B cell (primary cell): ENCODE measurements around the gene AKT1. TPM values are rescaled to one million over a fixed set of nuclear protein-coding genes. Genes with fewer than 3 reads are reported as not detected.

Source experiments
- ATAC-seq: fragments of 200-7000 bp; cut with Tn5 transposase; one replicate; pipeline ENCODE4 v1.10.0; 2021; ENCODE audit warnings: low read depth, mild to moderate bottlenecking, moderate number of reproducible peaks, moderate library complexity
- CTCF ChIA-PET: fragments of 350-600 bp; sonication (Branson Sonifier 250); formaldehyde crosslinking; loops from one replicate; lab custom pipeline; 2021; ENCODE audit warnings: antibody characterized with exemption, inconsistent platforms; lab: Charles Lee
- POLR2A ChIA-PET: fragments of 350-600 bp; sonication (Branson Sonifier 250); formaldehyde crosslinking; loops from one replicate; lab custom pipeline; 2021; ENCODE audit warnings: antibody characterized with exemption; lab: Charles Lee
- DNase-seq: peaks from one replicate; pipeline ENCODE4 v3.0.0; 2013
- H2AFZ ChIP-seq: 2 replicates; pipeline ENCODE4 v1.6.1; 2012; ENCODE audit warnings: mild to moderate bottlenecking, low read depth, low read length; ENCODE audit not compliant: insufficient read depth, poor library complexity, severe bottlenecking
- H3K27ac ChIP-seq, 2 donors: 1 replicate in 1 of 2; 2 replicates in 1 of 2; pipeline ENCODE4 v1.5.1; 2012 to 2013; ENCODE audit warnings: low read length in 2 of 2, mild to moderate bottlenecking in 2 of 2, moderate library complexity in 1 of 2
- H3K27me3 ChIP-seq, 4 experiments: fragments of 200-600 bp in 1 of 4; sonication (generic) in 1 of 4; replicated peaks in 1 of 4; 1 replicate in 2 of 4; 2 replicates in 2 of 4; pipeline versions ENCODE4 v1.6.1 to v1.7.0; 2013 to 2016; ENCODE audit warnings: low read length in 3 of 4, mild to moderate bottlenecking in 2 of 4, mixed read lengths in 1 of 4, moderate library complexity in 1 of 4; ENCODE audit not compliant: insufficient read depth in 4 of 4, control insufficient read depth in 3 of 4; ENCODE audit errors: control extremely low read depth in 1 of 4
- H3K36me3 ChIP-seq, 2 experiments: replicated peaks in 1 of 2; 1 replicate in 1 of 2; 2 replicates in 1 of 2; pipeline versions ENCODE4 v1.6.1 to v1.7.1; 2013; ENCODE audit warnings: low read length in 1 of 2; ENCODE audit not compliant: insufficient read depth in 2 of 2, control insufficient read depth in 1 of 2; ENCODE audit errors: control extremely low read depth in 1 of 2, extremely low read depth in 1 of 2
- H3K4me1 ChIP-seq, 2 donors: fragments of 200-600 bp in 1 of 2; sonication (generic) in 1 of 2; 1 replicate in 1 of 2; 2 replicates in 1 of 2; pipeline versions ENCODE4 v1.5.1 to v1.6.1; 2013 to 2017; ENCODE audit warnings: low read length in 2 of 2; ENCODE audit not compliant: control insufficient read depth in 2 of 2, insufficient read depth in 2 of 2
- H3K4me2 ChIP-seq: replicated peaks from 2 replicates; pipeline ENCODE3; 2012; ENCODE audit warnings: mild to moderate bottlenecking, low read depth, low read length; ENCODE audit not compliant: poor library complexity, severe bottlenecking
- H3K4me3 ChIP-seq, 5 experiments: fragments of 200-600 bp in 1 of 5; sonication (generic) in 1 of 5; 1 replicate in 3 of 5; 2 replicates in 2 of 5; pipeline versions ENCODE4 v1.5.1 to v1.7.0; 2011 to 2016; ENCODE audit warnings: low read length in 4 of 5, mild to moderate bottlenecking in 4 of 5, low read depth in 2 of 5, control low read depth in 1 of 5, moderate library complexity in 1 of 5; ENCODE audit not compliant: insufficient read depth in 1 of 5; ENCODE audit errors: control extremely low read depth in 1 of 5, extremely low read depth in 1 of 5
- H3K79me2 ChIP-seq: fragments of 200-600 bp; sonication (generic); one replicate; pipeline ENCODE4 v1.6.0; 2016; ENCODE audit warnings: low read length; ENCODE audit not compliant: control insufficient read depth, insufficient read depth
- H3K9ac ChIP-seq: fragments of 200-600 bp; sonication (generic); 2 replicates; pipeline ENCODE4 v1.6.1; 2017; ENCODE audit warnings: mild to moderate bottlenecking, low read length, moderate library complexity
- H3K9me3 ChIP-seq, 3 donors: one replicate each; pipeline versions ENCODE4 v1.6.1 to v1.7.1; 2013; ENCODE audit warnings: low read length in 2 of 3; ENCODE audit not compliant: control insufficient read depth in 2 of 3, insufficient read depth in 1 of 3; ENCODE audit errors: control extremely low read depth in 1 of 3
- H4K20me1 ChIP-seq: 2 replicates; pipeline ENCODE4 v1.6.0; 2012; ENCODE audit warnings: mild to moderate bottlenecking, low read length; ENCODE audit not compliant: insufficient read depth, control insufficient read depth, poor library complexity, severe bottlenecking
- H3K27ac Mint-ChIP-seq: one replicate; pipeline ENCODE4 v1.8.0; 2021; ENCODE audit warnings: mixed read lengths
- H3K27me3 Mint-ChIP-seq: one replicate; pipeline ENCODE4 v1.8.0; 2021; ENCODE audit warnings: mixed read lengths
- H3K4me1 Mint-ChIP-seq: one replicate; pipeline ENCODE4 v1.8.0; 2021; ENCODE audit warnings: mixed read lengths
- H3K4me3 Mint-ChIP-seq: one replicate; pipeline ENCODE4 v1.8.0; 2021; ENCODE audit warnings: mixed read lengths
- H3K9me3 Mint-ChIP-seq: one replicate; pipeline ENCODE4 v1.8.0; 2022; ENCODE audit warnings: mixed read lengths; ENCODE audit not compliant: insufficient read depth
- CTCF ChIP-seq: fragments of 200-600 bp; IDR thresholded peaks from one replicate; pipeline ENCODE4 v1.8.0; 2022; ENCODE audit warnings: antibody characterized with exemption, mild to moderate bottlenecking
- EZH2 ChIP-seq: IDR thresholded peaks from 2 replicates; pipeline ENCODE4 v1.6.1; 2012; ENCODE audit warnings: borderline replicate concordance, low read depth, mild to moderate bottlenecking, moderate library complexity, low read length; ENCODE audit not compliant: insufficient read depth, poor library complexity, severe bottlenecking
- WGBS: methylation state at CpG from one replicate; pipeline ENCODE4 v1.1.5; 2013; ENCODE audit warnings: missing lambda C conversion rate; ENCODE audit not compliant: insufficient coverage; 5-methylcytosine and 5-hydroxymethylcytosine counted together
- intact Hi-C: fragments of 100-400 bp; cut with micrococcal nuclease; formaldehyde crosslinking; loops from one replicate; pipeline ENCODE4 v1.10.0; 2022
- polyA plus RNA-seq: library from polyadenylated mRNA; depleted of rRNA; stranded (reverse); fragments of >200 nt; gene quantifications from 2 replicates; pipeline ENCODE4 v1.2.3, GENCODE V29; 2012
- total RNA-seq, 2 donors: library from RNA; stranded (reverse); fragments of 120-200 nt in 1 of 2; gene quantifications; 1 replicate in 1 of 2; 2 replicates in 1 of 2; pipeline versions ENCODE4 v1.2.3 to v1.2.4, GENCODE V29; 2013 to 2022

The AKT1 gene
- total and polyA plus RNA-seq, 2 donors (not counting 1 experiment from before 2014, with no cell fraction given): 71.1 to 90.1 TPM

DNA sequence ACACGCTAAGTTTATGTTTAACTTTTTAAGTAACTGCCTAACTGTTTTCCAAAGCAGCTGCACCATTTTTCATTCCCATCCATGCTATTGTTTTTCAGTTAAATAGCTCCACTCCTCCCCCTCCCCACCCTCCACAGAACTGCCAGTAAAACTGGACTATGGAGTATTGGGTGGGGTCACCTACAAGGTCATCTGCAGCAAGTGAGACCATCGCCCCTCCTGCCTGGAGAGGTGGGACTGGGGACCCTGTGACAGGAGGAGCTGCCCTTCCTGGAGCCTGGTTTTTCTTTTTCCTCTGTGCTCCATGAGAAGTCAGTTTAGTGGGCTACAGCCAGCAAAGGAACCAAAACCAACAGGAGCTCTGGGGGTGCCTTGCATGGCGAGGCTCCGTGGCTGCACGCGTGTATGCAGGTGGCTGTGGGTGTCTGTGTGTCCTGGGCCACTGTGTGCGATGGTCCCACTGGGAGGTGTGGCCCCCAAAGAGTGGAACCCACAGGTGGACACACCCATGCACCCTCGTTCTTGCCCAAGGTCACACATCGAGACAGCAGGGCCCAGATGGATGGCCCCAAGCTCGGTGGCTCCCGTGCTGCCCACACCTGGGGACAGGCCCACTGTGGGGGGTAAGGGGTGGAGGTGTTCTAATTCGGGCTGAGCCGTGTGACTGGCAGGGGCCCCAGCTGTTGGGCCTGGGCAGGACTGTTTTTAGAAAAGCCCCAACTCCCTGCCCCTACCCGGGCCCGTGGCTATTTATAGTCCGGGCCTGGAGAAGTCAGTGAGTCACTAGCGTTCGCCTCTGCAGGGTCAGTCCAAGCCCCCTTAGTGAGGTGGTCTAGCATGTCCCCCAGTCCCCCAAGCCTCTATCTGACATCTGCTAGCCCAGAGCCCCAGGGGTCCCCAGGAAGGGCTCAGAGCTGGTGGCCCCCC lies 73.8 kb downstream of the AKT1 start:
- Mint-ChIP-seq H3K27me3 (no peaks in the 10 kb centered on the region), H3K4me1 (peaks cover 3% of the 10 kb centered on the region), H3K27ac (no peak overlapping the region), H3K4me3 (no peak overlapping the region), H3K9me3 (no peaks in the 10 kb centered on the region)
- 91% methylated on average over 17 of the region's 18 CpGs for WGBS
- H3K4me2 ChIP-seq: no peak overlapping the region
- no peak overlapping the region for H3K9ac ChIP-seq
- no peak for TF ChIP-seq EZH2
- no peak for TF ChIP-seq CTCF
- no peaks in the 10 kb centered on the region for H3K9me3 ChIP-seq
- intact Hi-C loops: no loop called here
- no peak overlapping the region for H2AFZ ChIP-seq
- ChIA-PET CTCF (interaction anchor here (0.6 to 1.6 kb wide), 4 partner anchors 9 to 174 kb away, joined by 3 to 5 read pairs (median 3); no protein-coding TSS in a partner anchor), POLR2A (no interaction called here)
- H3K27ac ChIP-seq: no peak overlapping the region
- H3K79me2 ChIP-seq: no peaks in the 10 kb centered on the region
- no peak for ATAC-seq
- H3K4me3 ChIP-seq: no peak overlapping the region
- peaks cover 0 to 9% (median 3%) of the 10 kb centered on the region in 4 experiments for H3K27me3 ChIP-seq
- H3K36me3 ChIP-seq: peaks cover 0 to 3% of the 10 kb centered on the region in 2 experiments
- H3K4me1 ChIP-seq: peaks cover 6 to 10% of the 10 kb centered on the region in 2 donors
- H4K20me1 ChIP-seq: no peaks in the 10 kb centered on the region
- no peak for DNase-seq

Other genes starting within 250 kb of the AKT1 start
- gene C14orf180, start 216.0 kb downstream of the AKT1 start, total RNA-seq: not detected in 2 replicates
- gene C14orf180, start 216.0 kb downstream of the AKT1 start, polyA plus RNA-seq: not detected in 2 replicates
- not detected in 2 replicates for gene TMEM179, start 191.0 kb downstream of the AKT1 start, total RNA-seq
- not detected in 2 replicates for gene TMEM179, start 191.0 kb downstream of the AKT1 start, polyA plus RNA-seq
- gene INF2, start 106.1 kb downstream of the AKT1 start, total RNA-seq: 90.2 and 94.2 TPM in 2 replicates
- 45.4 and 100 TPM in 2 replicates for gene INF2, start 106.1 kb downstream of the AKT1 start, polyA plus RNA-seq
- 1.00 and 1.7 TPM in 2 replicates for gene ADSS1, start 71.5 kb downstream of the AKT1 start, total RNA-seq
- gene ADSS1, start 71.5 kb downstream of the AKT1 start, polyA plus RNA-seq: 0.33 and 0.37 TPM in 2 replicates
- gene SIVA1, start 42.6 kb downstream of the AKT1 start, total RNA-seq: 50.7 and 52.5 TPM in 2 replicates
- 108 and 123 TPM in 2 replicates for gene SIVA1, start 42.6 kb downstream of the AKT1 start, polyA plus RNA-seq
- 7.2 and 8.3 TPM in 2 replicates for gene ZBTB42, start 5.4 kb upstream of the AKT1 start, total RNA-seq
- 1.2 and 1.6 TPM in 2 replicates for gene ZBTB42, start 5.4 kb upstream of the AKT1 start, polyA plus RNA-seq
- gene CEP170B, start 69.5 kb upstream of the AKT1 start, total RNA-seq: 0.56 and 0.59 TPM in 2 replicates
- gene CEP170B, start 69.5 kb upstream of the AKT1 start, polyA plus RNA-seq: 0.16 and 0.37 TPM in 2 replicates
- gene PLD4, start 129.1 kb upstream of the AKT1 start, total RNA-seq: 49.9 and 51.0 TPM in 2 replicates
- gene PLD4, start 129.1 kb upstream of the AKT1 start, polyA plus RNA-seq: 79.7 and 91.2 TPM in 2 replicates
- not detected in 2 replicates for gene AHNAK2, start 182.6 kb upstream of the AKT1 start, total RNA-seq
- not detected in 2 replicates for gene AHNAK2, start 182.6 kb upstream of the AKT1 start, polyA plus RNA-seq
- 5.3 and 5.5 TPM in 2 replicates for gene CLBA1, start 190.0 kb upstream of the AKT1 start, total RNA-seq
- gene CLBA1, start 190.0 kb upstream of the AKT1 start, polyA plus RNA-seq: 0.63 and 1.3 TPM in 2 replicates
- 10.7 and 11.7 TPM in 2 replicates for gene CDCA4, start 225.3 kb upstream of the AKT1 start, total RNA-seq
- gene CDCA4, start 225.3 kb upstream of the AKT1 start, polyA plus RNA-seq: 6.3 and 7.2 TPM in 2 replicates